Measurements from ENCODE around the gene HAVCR2. TPM values are rescaled to one million over a fixed set of nuclear protein-coding genes. Genes with fewer than 3 reads are reported as not detected.

HAVCR2 gene
- total RNA-seq, 2 experiments from 2014 or later = 77.6 to 78.7 TPM

DNA sequence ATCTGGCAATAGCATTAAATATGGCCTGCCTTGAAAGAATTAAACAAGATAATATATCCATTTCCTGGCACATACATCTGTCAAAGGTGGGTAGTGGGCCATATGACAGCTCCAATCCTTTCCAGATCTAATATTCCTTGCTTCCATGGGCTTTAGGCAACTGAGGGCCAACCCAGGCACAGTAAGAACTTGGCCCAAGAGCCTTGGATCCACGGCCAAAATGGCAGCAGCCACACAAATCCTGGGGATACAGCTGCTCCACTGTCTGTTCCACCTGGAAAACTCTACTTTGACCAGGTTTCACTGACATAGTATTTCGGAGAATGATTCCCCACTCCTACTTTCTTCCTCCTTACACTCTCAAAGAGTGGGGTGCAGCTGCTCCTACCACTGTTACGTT lies 63.2 kb downstream of the HAVCR2 start:
- ATAC-seq = no peak

DNA sequence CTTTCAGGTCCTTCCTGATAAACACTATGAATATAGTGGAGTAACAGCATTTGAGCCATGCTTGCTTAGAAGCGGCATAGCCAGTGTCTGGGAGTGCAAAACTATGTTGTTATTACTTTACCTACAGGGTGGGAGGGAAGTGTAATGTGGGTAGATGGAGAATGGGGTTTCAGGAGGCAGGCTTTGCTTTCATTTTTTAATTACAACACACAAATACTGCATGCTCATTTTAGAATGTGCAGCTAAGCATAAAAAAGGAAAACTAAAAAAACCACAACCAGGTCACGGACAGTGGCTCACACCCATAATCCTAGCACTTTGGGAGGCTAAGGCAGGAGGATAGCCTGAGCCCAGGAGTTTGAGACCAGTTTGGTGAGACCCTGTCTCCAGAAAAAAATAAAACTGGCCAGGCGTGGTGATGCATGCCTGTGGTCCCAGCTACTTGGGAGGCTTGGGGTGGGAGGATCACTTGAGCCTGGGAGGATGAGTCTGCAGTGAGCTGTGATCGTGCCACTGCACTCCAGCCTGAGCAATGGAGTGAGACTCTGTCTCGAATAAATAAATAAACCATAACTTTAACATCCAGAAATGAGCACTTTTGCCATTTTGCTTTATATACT lies 70.2 kb downstream of the HAVCR2 start:
- Mint-ChIP-seq H3K4me3 (no peak overlapping the region), H3K36me3 (ENCODE audit: low read depth) (peaks cover 24% of the 10 kb centered on the region), H3K9me3 (ENCODE audit: insufficient read depth) (no peaks in the 10 kb centered on the region), H3K27ac (peak overlapping the region; percentile 79), H3K4me1 (ENCODE audit: low read depth) (peaks cover 25% of the 10 kb centered on the region), H3K27me3 (ENCODE audit: low read depth) (no peaks in the 10 kb centered on the region)
- POLR2A ChIA-PET = interaction anchor here (0.7 to 1.2 kb wide), 2 partner anchors 9 to 39 kb away, joined by 3 read pairs; no protein-coding TSS in a partner anchor
- DNase-seq = no peak
- peak; percentile 44 for ATAC-seq
- CTCF ChIA-PET = interaction anchor here (0.6 kb wide), 1 partner anchor 11 kb away, joined by 3 read pairs; no protein-coding TSS in a partner anchor

More for the DNA sequence above, 63.2 kb downstream of the HAVCR2 start:
- no peak for DNase-seq
- H3K4me1 Mint-ChIP-seq (ENCODE audit: low read depth) = peaks cover 53% of the 10 kb centered on the region
- no peaks in the 10 kb centered on the region for H3K9me3 Mint-ChIP-seq (ENCODE audit: insufficient read depth)
- POLR2A ChIA-PET = interaction anchor here (1.9 kb wide), 1 partner anchor 97 kb away, joined by 6 read pairs; the partner anchor contains the start of gene MED7
- no peak overlapping the region for H3K27ac Mint-ChIP-seq
- H3K4me3 Mint-ChIP-seq = no peak overlapping the region
- no peaks in the 10 kb centered on the region for H3K27me3 Mint-ChIP-seq (ENCODE audit: low read depth)
- CTCF ChIA-PET = interaction anchor here (0.7 to 1.2 kb wide), 3 partner anchors 10 to 87 kb away, joined by 3 to 4 read pairs (median 4); no protein-coding TSS in a partner anchor
- peaks cover 40% of the 10 kb centered on the region for H3K36me3 Mint-ChIP-seq (ENCODE audit: low read depth)

Other genes starting within 250 kb of the HAVCR2 start
- 1 to 10 TPM; 2.7 to 4.0 TPM for gene TIMD4, start 145.8 kb downstream of the HAVCR2 start, total RNA-seq
- gene HAVCR1, start 49.9 kb downstream of the HAVCR2 start, total RNA-seq = 1 to 10 TPM; 2.8 to 2.9 TPM
- gene MED7, start 33.8 kb upstream of the HAVCR2 start, total RNA-seq = 10 to 100 TPM; 13.1 to 13.9 TPM
- gene GARIN3, start 57.2 kb upstream of the HAVCR2 start, total RNA-seq = not detected
- 100 to 1,000 TPM; 254 to 263 TPM for gene ITK, start 71.8 kb upstream of the HAVCR2 start, total RNA-seq
- gene CYFIP2, start 157.1 kb upstream of the HAVCR2 start, total RNA-seq = 100 to 1,000 TPM; 512 to 516 TPM

Data from activated CD8-positive, alpha-beta T cell treated with anti-CD3 and anti-CD28 coated beads, Interleukin-2, amount 10 ng/mL, durations not matched to agents 7 days and 5 days (primary cell).